ENCODE data around the gene BUB3. TPM values are rescaled to one million over a fixed set of nuclear protein-coding genes. Genes with fewer than 3 reads are reported as not detected.
"Not testable (repeated sequence)": the region's sequence is repeated elsewhere in the genome, so short reads cannot be mapped to it uniquely, and the experiment has no call there.

BUB3 gene
- total and polyA plus RNA-seq, 2 of the 13 experiments (the other 11 are each of a cell fraction or from before 2014, with no cell fraction given) = 174 to 188 TPM

GRCh38 chr10:123170961-123171360 lies 16.8 kb downstream of the BUB3 start:
- Histone ChIP-seq H3K4me1 (ENCODE audit: insufficient read depth, low read length) (peaks cover 9% of the 10 kb centered on the region), H3K79me2 (ENCODE audit: insufficient read depth, low read length) (no peaks in the 10 kb centered on the region), H3K4me3 (replicated peaks in 1 of 3; ENCODE audit: insufficient read depth in 1 of 3, low read depth in 2 of 3, low read length in 3 of 3) (no peak overlapping the region), H3K36me3 (replicated peaks in 1 of 2; ENCODE audit: control insufficient read depth in 1 of 2, insufficient read depth in 2 of 2, low read length in 2 of 2) (peaks cover 1 to 9% of the 10 kb centered on the region in 2 experiments; a peak in 3 of 5 replicates), H3K27ac (ENCODE audit: extremely low read length, insufficient read depth, low read length) (no peak overlapping the region), H3K27me3 (ENCODE audit: control insufficient read depth in 1 of 2, insufficient read depth in 2 of 2, low read length in 2 of 2) (no peaks in the 10 kb centered on the region), H3K9ac (ENCODE audit: insufficient read depth, low read depth, low read length) (no peak overlapping the region), H2AFZ (ENCODE audit: low read length) (no peak overlapping the region), H4K20me1 (ENCODE audit: insufficient read depth, low read length) (no peaks in the 10 kb centered on the region), H3K4me2 (ENCODE audit: low read depth, low read length) (no peak overlapping the region), H3K9me3 (ENCODE audit: low read length) (no peaks in the 10 kb centered on the region)
- CTCF ChIA-PET (ENCODE audit: low intra/inter-chr PET ratio, low total read pairs) = no interaction called here
- POLR2A ChIA-PET = no interaction called here
- WGBS (ENCODE audit: low lambda C conversion rate) = 58% methylated on average over 4 of the region's 4 CpGs
- in situ Hi-C loops (cut with HindIII; ENCODE audit: extremely low pct_ligation_motif_present, low pct_unique_long_range_greater_than_20kb) = no loop called here
- TF ChIP-seq HDAC2 (CRISPR knock-in tag; IDR thresholded peaks at IDR 0.05) = no peak
- no peak for TF ChIP-seq ZNF644 (CRISPR knock-in tag; IDR thresholded peaks at IDR 0.05; ENCODE audit: low read depth)
- no peak for TF ChIP-seq TP53 (CRISPR knock-in tag; conservative IDR thresholded peaks at IDR 0.05)
- TF ChIP-seq ETV6 (CRISPR knock-in tag; conservative IDR thresholded peaks at IDR 0.05) = no peak
- TF ChIP-seq ZSCAN21 (CRISPR knock-in tag; IDR thresholded peaks at IDR 0.05; ENCODE audit: borderline replicate concordance) = no peak
- 0 out of 2 replicates have a peak, but pooled peaks have one; percentile 33 for TF ChIP-seq ZBTB33 (CRISPR knock-in tag; IDR thresholded peaks at IDR 0.05)
- no peak for TF ChIP-seq HOXA3 (CRISPR knock-in tag; IDR thresholded peaks at IDR 0.05)
- TF ChIP-seq ZNF230 (CRISPR knock-in tag; IDR thresholded peaks at IDR 0.05) = no peak
- TF ChIP-seq MLX (CRISPR knock-in tag; IDR thresholded peaks at IDR 0.05) = no peak
- no peak for TF ChIP-seq NR2C2 (CRISPR knock-in tag; IDR thresholded peaks at IDR 0.05; ENCODE audit: borderline replicate concordance)
- no peak for TF ChIP-seq ASH2L (IDR thresholded peaks at IDR 0.05; ENCODE audit: insufficient read length, low read depth, low read length)
- no peak for TF ChIP-seq PATZ1 (CRISPR knock-in tag; IDR thresholded peaks at IDR 0.05)
- TF ChIP-seq HES4 (CRISPR knock-in tag; IDR thresholded peaks at IDR 0.05; ENCODE audit: borderline replicate concordance) = no peak
- TF ChIP-seq ZKSCAN1 (IDR thresholded peaks at IDR 0.05; ENCODE audit: low read length) = no peak
- peak; percentile 77; the same call in 1 of the 2 replicates for TF ChIP-seq CEBPB (IDR thresholded peaks at IDR 0.05; ENCODE audit: borderline replicate concordance, low read depth, low read length)
- intact Hi-C loops (cut with micrococcal nuclease; ENCODE audit: unreplicated experiment) = no loop called here
- peak; percentile 49 for DNase-seq (ENCODE audit: low spot score)
- no TSS peak for BruUV-seq (replicated peaks)
- no peak; the same call in 2 of the 3 replicates for ATAC-seq
- no peak for FAIRE-seq

DNA sequence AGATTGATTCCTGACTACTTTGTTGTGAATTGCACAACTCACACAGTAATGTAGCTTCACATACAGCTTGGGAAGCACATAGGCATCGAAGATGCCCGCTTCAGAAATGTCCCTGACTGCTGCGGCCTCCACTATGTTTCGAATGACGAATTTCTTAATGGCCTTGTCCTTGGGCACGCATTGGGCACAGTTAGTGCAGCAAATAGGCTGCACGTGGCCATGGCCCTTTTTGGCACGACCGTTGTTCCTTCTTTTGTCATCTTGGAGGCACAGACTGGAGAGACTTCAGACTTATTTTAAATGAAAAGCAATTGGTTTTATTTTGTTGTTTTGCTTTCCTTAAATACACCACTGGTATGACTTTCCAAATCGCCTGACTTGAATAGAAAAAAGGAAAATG lies 17.4 kb downstream of the BUB3 start:
- DNase-seq (ENCODE audit: low spot score); H3K27ac ChIP-seq (ENCODE audit: extremely low read length, insufficient read depth, low read length); CTCF ChIA-PET (ENCODE audit: low intra/inter-chr PET ratio, low total read pairs); H3K4me3 ChIP-seq (replicated peaks in 1 of 3; ENCODE audit: insufficient read depth in 1 of 3, low read depth in 2 of 3, low read length in 3 of 3); H2AFZ ChIP-seq (ENCODE audit: low read length); in situ Hi-C loops (cut with HindIII; ENCODE audit: extremely low pct_ligation_motif_present, low pct_unique_long_range_greater_than_20kb); intact Hi-C loops (cut with micrococcal nuclease; ENCODE audit: unreplicated experiment); FAIRE-seq; BruUV-seq (replicated peaks); H3K4me1 ChIP-seq (ENCODE audit: insufficient read depth, low read length); H3K4me2 ChIP-seq (ENCODE audit: low read depth, low read length); H3K79me2 ChIP-seq (ENCODE audit: insufficient read depth, low read length); H3K9ac ChIP-seq (ENCODE audit: insufficient read depth, low read depth, low read length); POLR2A ChIA-PET; H3K27me3 ChIP-seq (ENCODE audit: control insufficient read depth in 1 of 2, insufficient read depth in 2 of 2, low read length in 2 of 2); H3K36me3 ChIP-seq (replicated peaks in 1 of 2; ENCODE audit: control insufficient read depth in 1 of 2, insufficient read depth in 2 of 2, low read length in 2 of 2); H4K20me1 ChIP-seq (ENCODE audit: insufficient read depth, low read length); H3K9me3 ChIP-seq (ENCODE audit: low read length); ATAC-seq: not testable (repeated sequence)
- 97% methylated on average over 10 of the region's 10 CpGs for WGBS (ENCODE audit: low lambda C conversion rate)

All from HepG2 (cell line).